Measurements from ENCODE around the gene PPP2R2C. TPM values are rescaled to one million over a fixed set of nuclear protein-coding genes. Genes with fewer than 3 reads are reported as not detected.

Gene PPP2R2C
- total RNA-seq, 2 experiments from 2014 or later = not detected

GRCh38 chr4:6507345-6507744 lies 34.9 kb upstream of the PPP2R2C start:
- intact Hi-C loops (cut with micrococcal nuclease; ENCODE audit: unreplicated experiment) = no loop called here
- no peak for TF ChIP-seq EZH2phosphoT487 (IDR thresholded peaks at IDR 0.05; ENCODE audit: borderline replicate concordance, low read depth, low read length)
- TF ChIP-seq CTCF (conservative IDR thresholded peaks at IDR 0.05; ENCODE audit: low read length) = no peak
- Histone ChIP-seq H3K4me3 (ENCODE audit: low read depth, low read length, poor library complexity, severe bottlenecking) (no peak overlapping the region), H3K36me3 (ENCODE audit: insufficient read depth, low read length) (no peaks in the 10 kb centered on the region), H3K4me2 (ENCODE audit: low read length) (no peak overlapping the region), H2AFZ (ENCODE audit: low read length) (no peak overlapping the region), H3K4me1 (ENCODE audit: insufficient read depth, low read length, poor library complexity, severe bottlenecking) (no peaks in the 10 kb centered on the region), H3K9me2 (ENCODE audit: insufficient read depth, low read length) (no peaks in the 10 kb centered on the region), H3K79me2 (ENCODE audit: insufficient read depth, low read depth, low read length) (no peaks in the 10 kb centered on the region), H4K20me1 (ENCODE audit: insufficient read depth, low read length) (no peaks in the 10 kb centered on the region), H3K9me3 (ENCODE audit: low read length) (peaks cover 12% of the 10 kb centered on the region), H3K27ac (ENCODE audit: low read depth, low read length, poor library complexity, severe bottlenecking) (no peak overlapping the region)
- DNase-seq (ENCODE audit: low spot score) = no peak
- ChIA-PET POLR2A (no interaction called here), CTCF (ENCODE audit: unreplicated experiment) (no interaction called here)
- BruUV-seq (replicated peaks) = no TSS peak

GRCh38 chr4:6506616-6507140 lies 34.3 kb upstream of the PPP2R2C start:
- CTCF ChIA-PET (ENCODE audit: unreplicated experiment) = no interaction called here
- no TSS peak for BruUV-seq (replicated peaks)
- H3K36me3 ChIP-seq (ENCODE audit: insufficient read depth, low read length) = no peaks in the 10 kb centered on the region
- no peak for DNase-seq (ENCODE audit: low spot score)
- peaks cover 12% of the 10 kb centered on the region for H3K9me3 ChIP-seq (ENCODE audit: low read length)
- POLR2A ChIA-PET = interaction anchor here (0.7 kb wide), 2 partner anchors 9 to 556 kb away, joined by 3 read pairs; no protein-coding TSS in a partner anchor
- no peak overlapping the region for H3K4me3 ChIP-seq (ENCODE audit: low read depth, low read length, poor library complexity, severe bottlenecking)
- H2AFZ ChIP-seq (ENCODE audit: low read length) = no peak overlapping the region
- H3K4me2 ChIP-seq (ENCODE audit: low read length) = no peak overlapping the region
- no peaks in the 10 kb centered on the region for H3K9me2 ChIP-seq (ENCODE audit: insufficient read depth, low read length)
- H3K79me2 ChIP-seq (ENCODE audit: insufficient read depth, low read depth, low read length) = no peaks in the 10 kb centered on the region
- intact Hi-C loops (cut with micrococcal nuclease; ENCODE audit: unreplicated experiment) = no loop called here
- TF ChIP-seq EZH2phosphoT487 (IDR thresholded peaks at IDR 0.05; ENCODE audit: borderline replicate concordance, low read depth, low read length) (no peak), CTCF (conservative IDR thresholded peaks at IDR 0.05; ENCODE audit: low read length) (no peak)
- H4K20me1 ChIP-seq (ENCODE audit: insufficient read depth, low read length) = no peaks in the 10 kb centered on the region
- no peak overlapping the region for H3K27ac ChIP-seq (ENCODE audit: low read depth, low read length, poor library complexity, severe bottlenecking)
- H3K4me1 ChIP-seq (ENCODE audit: insufficient read depth, low read length, poor library complexity, severe bottlenecking) = no peaks in the 10 kb centered on the region

GRCh38 chr4:6504900-6505496 lies 32.6 kb upstream of the PPP2R2C start:
- H4K20me1 ChIP-seq (ENCODE audit: insufficient read depth, low read length) = no peaks in the 10 kb centered on the region
- no peak overlapping the region for H2AFZ ChIP-seq (ENCODE audit: low read length)
- ChIA-PET POLR2A (no interaction called here), CTCF (ENCODE audit: unreplicated experiment) (no interaction called here)
- H3K79me2 ChIP-seq (ENCODE audit: insufficient read depth, low read depth, low read length) = no peaks in the 10 kb centered on the region
- peaks cover 12% of the 10 kb centered on the region for H3K9me3 ChIP-seq (ENCODE audit: low read length)
- no peaks in the 10 kb centered on the region for H3K36me3 ChIP-seq (ENCODE audit: insufficient read depth, low read length)
- TF ChIP-seq EZH2phosphoT487 (IDR thresholded peaks at IDR 0.05; ENCODE audit: borderline replicate concordance, low read depth, low read length) (no peak), CTCF (conservative IDR thresholded peaks at IDR 0.05; ENCODE audit: low read length) (no peak)
- H3K9me2 ChIP-seq (ENCODE audit: insufficient read depth, low read length) = no peaks in the 10 kb centered on the region
- H3K4me2 ChIP-seq (ENCODE audit: low read length) = no peak overlapping the region
- no peak overlapping the region for H3K4me3 ChIP-seq (ENCODE audit: low read depth, low read length, poor library complexity, severe bottlenecking)
- intact Hi-C loops (cut with micrococcal nuclease; ENCODE audit: unreplicated experiment) = no loop called here
- no peak overlapping the region for H3K27ac ChIP-seq (ENCODE audit: low read depth, low read length, poor library complexity, severe bottlenecking)
- no peaks in the 10 kb centered on the region for H3K4me1 ChIP-seq (ENCODE audit: insufficient read depth, low read length, poor library complexity, severe bottlenecking)
- BruUV-seq (replicated peaks) = no TSS peak
- peak; percentile 4 for DNase-seq (ENCODE audit: low spot score)

Measured in OCI-LY7 (cell line).